Gastroesophageal sphincter (tissue), 3 donors: ENCODE measurements around the gene KCNIP4.

ENCODE experiments used
- CTCF ChIP-seq, 4 experiments: fragments of 200-600 bp in 2 of 4; fragments of 450-650 bp in 2 of 4; sonication (generic) in 1 of 4; IDR thresholded peaks; one replicate each; pipeline ENCODE4 v1.5.1; 2017 to 2019; ENCODE audit warnings: antibody characterized with exemption in 4 of 4, mild to moderate bottlenecking in 2 of 4, moderate library complexity in 2 of 4
- EP300 ChIP-seq: sonication (generic); formaldehyde crosslinking; IDR thresholded peaks from one replicate; pipeline ENCODE4 v1.6.1; 2017; ENCODE audit warnings: antibody characterized with exemption, mild to moderate bottlenecking

GRCh38 chr4:21032089-21032645, 916.4 kb downstream of the KCNIP4 start:
- no peak for TF ChIP-seq EP300
- no peak for TF ChIP-seq CTCF (IDR thresholded peaks at IDR 0.05)
